ENCODE data around the gene TULP4.
A peak's percentile ranks its signal among the peaks of the same experiment; 100 is the strongest.
"Not testable (repeated sequence)": the region's sequence is repeated elsewhere in the genome, so short reads cannot be mapped to it uniquely, and the experiment has no call there.

TULP4 gene

DNA sequence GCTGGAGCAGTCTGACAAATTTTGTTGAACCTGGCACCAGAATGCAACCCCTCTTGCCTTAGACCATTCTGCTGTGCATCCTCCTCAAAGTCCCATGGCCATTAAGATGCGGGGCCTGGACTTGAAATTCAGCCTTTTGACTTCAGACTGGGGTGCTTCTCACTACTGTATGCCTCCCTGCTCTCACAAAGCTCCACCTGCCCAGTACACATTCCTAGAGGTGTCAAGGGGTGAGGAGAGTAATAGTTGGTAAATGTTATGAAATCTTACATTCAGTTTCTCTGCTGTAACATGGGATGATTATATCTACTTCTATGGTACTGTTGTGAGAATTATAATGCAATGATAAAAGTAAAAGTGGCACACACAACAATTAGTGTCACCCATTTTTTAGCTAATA lies 70.8 kb downstream of the TULP4 start:
- H3K4me3 ChIP-seq = no peak overlapping the region
- no peak overlapping the region for H3K27ac ChIP-seq
- DNase-seq (ENCODE audit: low read depth, low spot score) = no peak
- no peaks in the 10 kb centered on the region for H3K9me3 ChIP-seq (ENCODE audit: low read depth, low read length)
- H3K9ac ChIP-seq (ENCODE audit: insufficient read length) = no peak overlapping the region
- TF ChIP-seq POLR2AphosphoS5 (IDR thresholded peaks at IDR 0.05; ENCODE audit: borderline replicate concordance, low read depth, low read length) = no peak
- no peak for TF ChIP-seq EZH2 (IDR thresholded peaks at IDR 0.05)
- no peak for TF ChIP-seq FOXP2 (optimal IDR thresholded peaks at IDR 0.05; ENCODE audit: control extremely low read depth, extremely low read length, insufficient read depth)
- H3K36me3 ChIP-seq (ENCODE audit: insufficient read depth, low read length) = no peaks in the 10 kb centered on the region

DNA sequence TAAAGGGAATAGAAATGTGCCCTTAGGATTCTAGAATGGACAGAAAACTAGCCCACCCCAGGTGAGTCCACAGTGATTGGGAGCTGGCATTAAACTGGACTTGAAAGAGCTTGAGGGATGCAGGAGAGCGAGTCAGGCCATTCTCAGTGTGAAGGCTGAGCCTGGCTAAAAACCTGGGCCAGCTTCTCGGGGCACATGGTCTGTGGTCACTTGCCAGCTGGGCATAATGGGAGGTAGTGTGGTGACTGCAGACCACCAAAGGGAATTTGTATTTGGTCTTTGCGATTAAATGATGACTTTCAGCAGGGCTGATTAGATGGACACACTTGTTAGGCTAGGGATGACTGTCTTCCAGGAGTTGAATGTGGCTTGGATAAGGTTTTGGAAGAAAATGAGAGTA lies 71.3 kb downstream of the TULP4 start:
- TF ChIP-seq FOXP2 (optimal IDR thresholded peaks at IDR 0.05; ENCODE audit: control extremely low read depth, extremely low read length, insufficient read depth) = no peak
- no peak for TF ChIP-seq EZH2 (IDR thresholded peaks at IDR 0.05)
- TF ChIP-seq POLR2AphosphoS5 (IDR thresholded peaks at IDR 0.05; ENCODE audit: borderline replicate concordance, low read depth, low read length) = no peak
- no peak for DNase-seq (ENCODE audit: low read depth, low spot score)
- H3K9me3 ChIP-seq (ENCODE audit: low read depth, low read length) = no peaks in the 10 kb centered on the region

DNA sequence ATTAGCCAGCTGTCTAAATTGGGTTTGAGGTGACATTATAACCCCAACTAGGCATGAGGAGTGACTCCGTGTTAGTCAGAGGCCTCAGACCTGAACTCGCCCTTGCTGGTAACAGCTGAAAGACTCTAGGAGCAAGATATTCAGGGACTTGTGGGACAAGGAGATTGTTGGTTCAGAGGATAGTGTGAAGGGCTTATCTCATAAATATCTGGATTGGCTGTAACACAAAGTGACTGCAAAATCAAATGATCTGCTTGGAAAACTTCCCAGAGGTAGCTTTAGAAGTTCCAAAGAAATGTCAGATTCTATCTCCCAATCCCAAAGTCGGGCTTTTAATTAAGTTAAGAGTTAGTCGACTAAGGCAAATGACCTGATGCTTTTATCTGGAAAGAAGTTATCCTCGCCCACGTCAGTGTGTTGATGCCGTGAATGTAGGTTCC lies 72.4 kb downstream of the TULP4 start:
- Histone ChIP-seq H3K9ac (ENCODE audit: insufficient read length) (no peak overlapping the region), H3K36me3 (ENCODE audit: insufficient read depth, low read length) (no peaks in the 10 kb centered on the region), H3K4me3 (no peak overlapping the region), H3K9me3 (ENCODE audit: low read depth, low read length) (no peaks in the 10 kb centered on the region), H3K27ac (no peak overlapping the region)
- no peak for DNase-seq (ENCODE audit: low read depth, low spot score)
- TF ChIP-seq EZH2 (IDR thresholded peaks at IDR 0.05) (no peak), FOXP2 (optimal IDR thresholded peaks at IDR 0.05; ENCODE audit: control extremely low read depth, extremely low read length, insufficient read depth) (no peak), POLR2AphosphoS5 (IDR thresholded peaks at IDR 0.05; ENCODE audit: borderline replicate concordance, low read depth, low read length) (no peak)

More for the DNA sequence above, 71.3 kb downstream of the TULP4 start:
- Histone ChIP-seq H3K27ac (no peak overlapping the region), H3K9ac (ENCODE audit: insufficient read length) (no peak overlapping the region), H3K36me3 (ENCODE audit: insufficient read depth, low read length) (no peaks in the 10 kb centered on the region), H3K4me3 (no peak overlapping the region)

DNA sequence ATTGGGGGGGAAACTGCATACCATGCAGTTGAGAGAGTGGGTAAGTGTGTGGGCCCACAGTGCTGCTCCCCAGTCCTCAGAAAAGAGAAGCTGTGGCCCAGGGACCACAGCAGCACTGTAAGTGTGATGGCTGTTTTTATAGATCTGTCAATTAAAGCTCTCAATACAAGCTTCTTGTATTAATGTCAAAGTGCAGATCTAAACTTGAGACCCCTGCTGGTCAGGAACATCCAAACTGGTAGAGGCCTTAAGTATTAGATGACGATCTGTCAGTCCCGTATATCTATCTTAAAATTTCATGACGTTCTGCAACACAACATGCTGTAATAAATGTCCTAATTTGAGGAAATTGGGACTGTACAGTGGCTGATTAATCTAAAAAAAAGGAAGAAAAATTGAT lies 74.8 kb downstream of the TULP4 start:
- no peaks in the 10 kb centered on the region for H3K9me3 ChIP-seq (ENCODE audit: low read depth, low read length)
- no peaks in the 10 kb centered on the region for H3K36me3 ChIP-seq (ENCODE audit: insufficient read depth, low read length)
- no peak for TF ChIP-seq EZH2 (IDR thresholded peaks at IDR 0.05)
- TF ChIP-seq FOXP2 (optimal IDR thresholded peaks at IDR 0.05; ENCODE audit: control extremely low read depth, extremely low read length, insufficient read depth) = no peak
- no peak for TF ChIP-seq POLR2AphosphoS5 (IDR thresholded peaks at IDR 0.05; ENCODE audit: borderline replicate concordance, low read depth, low read length)
- DNase-seq (ENCODE audit: low read depth, low spot score) = no peak
- H3K9ac ChIP-seq (ENCODE audit: insufficient read length) = no peak overlapping the region
- H3K27ac ChIP-seq = no peak overlapping the region; the same call in 1 of the 2 replicates
- H3K4me3 ChIP-seq = no peak overlapping the region

DNA sequence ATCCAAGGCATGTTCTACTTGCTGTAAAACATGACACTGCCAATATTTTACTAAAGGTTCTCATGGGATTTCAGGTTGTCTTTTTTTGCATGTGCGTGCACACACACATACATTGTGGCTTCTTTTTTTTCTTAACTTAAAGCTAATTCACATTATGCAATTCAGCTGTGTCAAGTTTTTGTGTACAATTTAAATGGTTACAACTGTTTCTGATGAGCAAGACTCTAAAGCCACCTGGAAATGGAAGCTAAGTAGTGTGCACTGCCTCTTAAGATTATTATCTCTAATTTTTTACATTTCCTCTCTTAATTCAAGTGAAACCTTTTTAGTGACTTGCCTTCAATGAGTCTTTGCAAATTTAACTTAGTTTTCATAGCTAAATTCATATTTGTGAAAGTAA lies 75.3 kb downstream of the TULP4 start:
- H3K36me3 ChIP-seq (ENCODE audit: insufficient read depth, low read length) = no peaks in the 10 kb centered on the region
- no peak for TF ChIP-seq POLR2AphosphoS5 (IDR thresholded peaks at IDR 0.05; ENCODE audit: borderline replicate concordance, low read depth, low read length)
- TF ChIP-seq EZH2 (IDR thresholded peaks at IDR 0.05) = no peak
- no peak for TF ChIP-seq FOXP2 (optimal IDR thresholded peaks at IDR 0.05; ENCODE audit: control extremely low read depth, extremely low read length, insufficient read depth)

DNA sequence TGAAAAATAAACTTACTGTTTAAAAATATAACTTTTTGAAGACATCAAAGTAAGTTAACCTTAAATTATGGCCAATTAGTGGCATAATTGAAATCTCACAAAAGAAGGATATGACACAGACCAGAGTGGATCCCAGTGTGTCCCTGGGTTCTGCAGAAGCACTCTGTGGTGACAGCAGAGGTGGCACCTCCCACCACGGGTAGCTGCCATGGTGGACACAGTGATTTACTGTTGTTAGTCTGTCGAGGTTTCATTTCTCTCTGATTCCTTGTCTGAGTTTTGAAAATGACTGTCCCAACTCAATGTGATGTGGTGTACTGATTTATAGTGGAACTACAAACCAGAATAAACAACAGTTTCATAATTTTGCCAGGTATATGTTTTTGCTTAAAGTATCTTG lies 76.5 kb downstream of the TULP4 start:
- Histone ChIP-seq H3K36me3 (ENCODE audit: insufficient read depth, low read length) (no peaks in the 10 kb centered on the region; the same call in 1 of the 2 replicates), H3K27ac (no peak overlapping the region), H3K9me3 (ENCODE audit: low read depth, low read length) (no peaks in the 10 kb centered on the region), H3K9ac (ENCODE audit: insufficient read length) (no peak overlapping the region), H3K4me3 (no peak overlapping the region)
- TF ChIP-seq POLR2AphosphoS5 (IDR thresholded peaks at IDR 0.05; ENCODE audit: borderline replicate concordance, low read depth, low read length) (no peak), FOXP2 (optimal IDR thresholded peaks at IDR 0.05; ENCODE audit: control extremely low read depth, extremely low read length, insufficient read depth) (no peak), EZH2 (IDR thresholded peaks at IDR 0.05) (no peak)
- no peak for DNase-seq (ENCODE audit: low read depth, low spot score)

More for the DNA sequence above, 75.3 kb downstream of the TULP4 start:
- Histone ChIP-seq H3K9me3 (ENCODE audit: low read depth, low read length) (no peaks in the 10 kb centered on the region), H3K27ac (peak overlapping the region; percentile 42; the same call in 1 of the 2 replicates), H3K4me3 (no peak overlapping the region), H3K9ac (ENCODE audit: insufficient read length) (no peak overlapping the region)
- DNase-seq (ENCODE audit: low read depth, low spot score) = no peak

DNA sequence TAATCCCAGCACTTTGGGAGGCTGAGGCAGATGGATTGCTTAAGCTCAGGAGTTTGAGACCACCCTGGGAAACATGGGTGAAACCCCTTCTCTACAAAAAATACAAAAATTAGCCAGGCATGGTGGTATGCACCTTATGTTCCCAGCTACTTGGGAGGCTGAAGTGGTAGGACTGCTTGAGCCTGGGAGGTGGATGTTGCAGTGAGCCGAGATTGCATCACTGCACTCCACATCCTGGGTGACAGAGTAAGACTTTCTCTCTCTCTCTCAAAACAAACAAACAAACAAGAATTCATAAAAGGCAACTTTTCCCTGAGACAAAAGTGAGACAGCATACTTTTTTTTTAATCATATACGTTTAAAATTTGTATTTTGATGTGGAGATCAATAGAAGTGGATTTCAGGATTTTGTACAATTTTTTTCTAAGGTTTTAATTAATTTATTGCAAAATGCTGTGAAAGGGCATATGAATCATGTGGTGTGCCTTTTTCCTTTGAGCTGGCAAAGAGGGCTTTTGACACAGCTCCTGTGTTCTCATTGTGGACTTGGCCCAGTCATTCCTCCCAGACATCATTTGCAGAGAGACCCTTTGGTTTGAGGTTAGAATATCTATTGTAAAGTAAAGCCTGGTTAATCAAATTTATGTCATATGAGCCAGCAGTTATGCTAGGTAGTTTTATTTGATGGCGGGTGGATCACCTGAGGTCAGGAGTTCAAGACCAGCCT lies 77.1 kb downstream of the TULP4 start:
- no peak overlapping the region for H3K27ac ChIP-seq
- DNase-seq (ENCODE audit: low read depth, low spot score) = no peak
- no peak overlapping the region for H3K9ac ChIP-seq (ENCODE audit: insufficient read length)
- no peaks in the 10 kb centered on the region; the same call in 1 of the 2 replicates for H3K36me3 ChIP-seq (ENCODE audit: insufficient read depth, low read length)
- no peaks in the 10 kb centered on the region for H3K9me3 ChIP-seq (ENCODE audit: low read depth, low read length)
- no peak for TF ChIP-seq POLR2AphosphoS5 (IDR thresholded peaks at IDR 0.05; ENCODE audit: borderline replicate concordance, low read depth, low read length)
- TF ChIP-seq FOXP2 (optimal IDR thresholded peaks at IDR 0.05; ENCODE audit: control extremely low read depth, extremely low read length, insufficient read depth) = no peak
- TF ChIP-seq EZH2 (IDR thresholded peaks at IDR 0.05) = no peak
- no peak overlapping the region for H3K4me3 ChIP-seq

DNA sequence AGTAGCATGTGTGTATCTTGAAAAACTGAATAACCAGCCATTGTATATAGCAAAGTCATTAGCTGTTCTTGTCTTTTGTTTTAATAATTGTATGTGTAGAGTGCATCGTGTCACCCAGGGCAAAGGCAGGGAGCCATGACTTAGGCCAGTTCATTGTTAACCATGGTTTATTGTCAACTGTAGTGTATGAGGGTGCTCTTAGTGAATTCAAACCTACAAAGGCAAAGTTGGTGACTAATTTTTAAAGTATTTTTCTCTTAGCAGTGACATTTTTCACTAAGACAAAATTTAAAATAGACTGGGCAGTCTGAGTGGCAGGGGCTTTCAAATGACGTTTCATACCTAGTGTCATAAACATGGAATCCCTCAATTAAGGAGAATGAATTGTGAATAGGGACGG lies 79.0 kb downstream of the TULP4 start:
- no peak for TF ChIP-seq FOXP2 (optimal IDR thresholded peaks at IDR 0.05; ENCODE audit: control extremely low read depth, extremely low read length, insufficient read depth)
- TF ChIP-seq POLR2AphosphoS5 (IDR thresholded peaks at IDR 0.05; ENCODE audit: borderline replicate concordance, low read depth, low read length) = no peak
- TF ChIP-seq EZH2 (IDR thresholded peaks at IDR 0.05) = no peak
- H3K9me3 ChIP-seq (ENCODE audit: low read depth, low read length) = no peaks in the 10 kb centered on the region
- no peak overlapping the region for H3K27ac ChIP-seq
- H3K9ac ChIP-seq (ENCODE audit: insufficient read length) = no peak overlapping the region
- DNase-seq (ENCODE audit: low read depth, low spot score) = no peak
- no peaks in the 10 kb centered on the region; the same call in 1 of the 2 replicates for H3K36me3 ChIP-seq (ENCODE audit: insufficient read depth, low read length)
- H3K4me3 ChIP-seq = no peak overlapping the region

DNA sequence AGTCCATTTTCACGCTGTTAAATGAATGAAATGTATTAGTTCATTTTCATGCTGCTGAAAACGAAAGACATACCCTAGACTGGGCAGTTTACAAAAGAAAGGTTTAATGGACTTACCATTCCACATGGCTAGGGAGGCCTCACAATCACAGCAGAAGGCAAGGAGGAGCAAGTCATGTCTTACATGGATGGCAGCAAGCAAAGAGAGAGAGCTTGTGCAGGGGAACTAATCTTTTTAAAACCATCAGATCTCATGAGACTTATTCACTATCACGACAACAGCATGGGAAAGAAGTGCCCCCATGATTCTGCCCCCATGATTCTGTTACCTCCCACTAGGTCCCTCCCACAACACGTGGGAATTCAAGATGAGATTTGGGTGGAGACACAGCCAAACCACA lies 79.7 kb downstream of the TULP4 start:
- H3K9me3 ChIP-seq (ENCODE audit: low read depth, low read length); H3K9ac ChIP-seq (ENCODE audit: insufficient read length); DNase-seq (ENCODE audit: low read depth, low spot score); H3K4me3 ChIP-seq; H3K27ac ChIP-seq; H3K36me3 ChIP-seq (ENCODE audit: insufficient read depth, low read length): not testable (repeated sequence)

Data from SK-N-MC (cell line).